ENCODE results near the gene ZBTB32. TPM values are rescaled to one million over a fixed set of nuclear protein-coding genes. Genes with fewer than 3 reads are reported as not detected.
A peak's percentile ranks its signal among the peaks of the same experiment; 100 is the strongest.

ZBTB32 gene
- polyA plus RNA-seq, 2 of the 4 experiments (the other 2 are of a cell fraction): not detected

GRCh38 chr19:35702223-35703012 is 1.9 kb upstream of the ZBTB32 start (continued):
- peak; percentile 49; the same call in 1 of the 3 replicates for TF ChIP-seq BCL3 (IDR thresholded peaks at IDR 0.05)
- TF ChIP-seq MYC (IDR thresholded peaks at IDR 0.05; ENCODE audit: borderline replicate concordance, low read length): peak; percentile 31; the same call in 1 of the 2 replicates
- TF ChIP-seq, protein P1, sequence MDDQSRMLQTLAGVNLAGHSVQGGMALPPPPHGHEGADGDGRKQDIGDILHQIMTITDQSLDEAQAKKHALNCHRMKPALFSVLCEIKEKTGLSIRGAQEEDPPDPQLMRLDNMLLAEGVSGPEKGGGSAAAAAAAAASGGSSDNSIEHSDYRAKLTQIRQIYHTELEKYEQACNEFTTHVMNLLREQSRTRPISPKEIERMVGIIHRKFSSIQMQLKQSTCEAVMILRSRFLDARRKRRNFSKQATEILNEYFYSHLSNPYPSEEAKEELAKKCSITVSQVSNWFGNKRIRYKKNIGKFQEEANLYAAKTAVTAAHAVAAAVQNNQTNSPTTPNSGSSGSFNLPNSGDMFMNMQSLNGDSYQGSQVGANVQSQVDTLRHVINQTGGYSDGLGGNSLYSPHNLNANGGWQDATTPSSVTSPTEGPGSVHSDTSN (IDR thresholded peaks at IDR 0.05): peak; percentile 100
- TF ChIP-seq RAD21 (conservative IDR thresholded peaks at IDR 0.05 in 1 of 2, IDR thresholded peaks at IDR 0.05 in 1 of 2): no peak
- no peak for TF ChIP-seq SMC3 (IDR thresholded peaks at IDR 0.05)
- no peak for TF ChIP-seq EP300 (IDR thresholded peaks at IDR 0.05)
- 0 out of 2 replicates have a peak, but pooled peaks have one; percentile 8 for TF ChIP-seq KDM1A (IDR thresholded peaks at IDR 0.05; ENCODE audit: low read depth)
- no peak for TF ChIP-seq ZNF302 (CRISPR knock-in tag; IDR thresholded peaks at IDR 0.05)
- peak; percentile 41 for TF ChIP-seq POLR2A (IDR thresholded peaks at IDR 0.05; ENCODE audit: low read length)

- 60% methylated on average over 9 of the region's 9 CpGs for WGBS (ENCODE audit: missing lambda C conversion rate)
- H3K4me1 ChIP-seq: no peaks in the 10 kb centered on the region
- FAIRE-seq (no peak), DNase-seq (ENCODE audit: low read depth in 1 of 2, low spot score in 1 of 2) (peak; percentile 50 to 59), ATAC-seq (peak in 1 of 2 experiments; percentile 3; a peak in 2 of 6 replicates)
- no peaks in the 10 kb centered on the region for H3K9me3 ChIP-seq
- POLR2A ChIA-PET: interaction anchor here (1.5 to 1.6 kb wide), 2 partner anchors 9 to 45 kb away, joined by 4 to 14 read pairs; partner anchors contain the start of gene LIN37
- H3K4me2 ChIP-seq: peak overlapping the region; percentile 88
- no peak overlapping the region; the same call in 2 of the 3 replicates for H3K4me3 ChIP-seq
- CTCF ChIA-PET: interaction anchor here (0.8 to 13.6 kb wide), 11 partner anchors 10 to 351 kb away, joined by 3 to 161 read pairs (median 5); partner anchors contain the start of genes PSENEN and U2AF1L4
- H3K27ac ChIP-seq: no peak overlapping the region
- TF ChIP-seq CBX8 (IDR thresholded peaks at IDR 0.05) (no peak), BHLHE40 (IDR thresholded peaks at IDR 0.05; ENCODE audit: low read depth, low read length) (no peak), EP300 (IDR thresholded peaks at IDR 0.05) (no peak), GATA3 (IDR thresholded peaks at IDR 0.05; ENCODE audit: borderline replicate concordance) (no peak), ELK1 (IDR thresholded peaks at IDR 0.05; ENCODE audit: low read depth, low read length) (no peak), CEBPB (IDR thresholded peaks at IDR 0.05) (no peak), CHD2 (IDR thresholded peaks at IDR 0.05; ENCODE audit: low read length, partially characterized antibody) (no peak), RFX5 (IDR thresholded peaks at IDR 0.05) (no peak), SMC3 (IDR thresholded peaks at IDR 0.05) (no peak), RCOR1 (IDR thresholded peaks at IDR 0.05; ENCODE audit: low read depth, low read length) (no peak), JUNB (IDR thresholded peaks at IDR 0.05) (no peak)
- TF ChIP-seq, protein P2, sequence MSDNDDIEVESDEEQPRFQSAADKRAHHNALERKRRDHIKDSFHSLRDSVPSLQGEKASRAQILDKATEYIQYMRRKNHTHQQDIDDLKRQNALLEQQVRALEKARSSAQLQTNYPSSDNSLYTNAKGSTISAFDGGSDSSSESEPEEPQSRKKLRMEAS (IDR thresholded peaks at IDR 0.05): no peak
These were observed 1.0 kb upstream of the ZBTB32 start for GRCh38 chr19:35703343-35703742.

DNA sequence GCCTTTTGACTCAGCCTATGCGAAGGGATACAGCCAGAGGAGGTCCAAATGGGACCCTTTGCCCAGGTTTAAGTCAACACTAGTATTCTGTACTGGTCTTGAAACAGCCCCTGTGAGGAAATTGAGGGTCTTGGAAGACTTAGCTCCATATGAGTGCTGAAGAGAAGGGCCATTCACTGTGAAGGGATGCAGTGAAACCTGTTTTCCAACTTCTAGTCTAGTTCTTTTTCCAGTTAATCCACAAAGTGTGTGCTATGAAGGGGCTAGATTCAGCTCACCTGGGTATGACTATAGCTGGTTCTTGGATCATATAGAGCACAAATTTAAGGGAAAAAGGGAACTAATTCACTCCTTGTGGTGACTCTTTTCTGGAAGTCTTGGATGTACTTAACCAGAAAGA is 4.0 kb downstream of the ZBTB32 start:
- no peak overlapping the region for H3K4me2 ChIP-seq
- DNase-seq (ENCODE audit: low read depth in 1 of 2, low spot score in 1 of 2): no peak
- TF ChIP-seq RFX5 (IDR thresholded peaks at IDR 0.05) (no peak), CBX2 (IDR thresholded peaks at IDR 0.05; ENCODE audit: borderline replicate concordance, low read depth) (no peak), CTCF (IDR thresholded peaks at IDR 0.05) (no peak), POLR2AphosphoS2 (conservative IDR thresholded peaks at IDR 0.05; ENCODE audit: low read length) (no peak), MAFK (IDR thresholded peaks at IDR 0.05; ENCODE audit: partially characterized antibody) (no peak), EHMT2 (IDR thresholded peaks at IDR 0.05; ENCODE audit: low read depth) (no peak)

More for the DNA sequence above, 4.0 kb downstream of the ZBTB32 start:
- 63% methylated on average over 1 of the region's 1 CpG for WGBS (ENCODE audit: missing lambda C conversion rate)
- ChIA-PET CTCF (interaction anchor here (0.9 to 9.0 kb wide), 8 partner anchors 11 to 224 kb away, joined by 4 to 116 read pairs (median 5); no protein-coding TSS in a partner anchor), POLR2A (no interaction called here)
- Histone ChIP-seq H3K4me3 (no peak overlapping the region), H3K27ac (no peak overlapping the region), H3K9me3 (no peaks in the 10 kb centered on the region), H3K4me1 (no peaks in the 10 kb centered on the region; the same call in 2 of the 3 replicates)
- FAIRE-seq: peak; percentile 18
- no peak for ATAC-seq
